Measurements from ENCODE around the gene NDUFC2.

DNA sequence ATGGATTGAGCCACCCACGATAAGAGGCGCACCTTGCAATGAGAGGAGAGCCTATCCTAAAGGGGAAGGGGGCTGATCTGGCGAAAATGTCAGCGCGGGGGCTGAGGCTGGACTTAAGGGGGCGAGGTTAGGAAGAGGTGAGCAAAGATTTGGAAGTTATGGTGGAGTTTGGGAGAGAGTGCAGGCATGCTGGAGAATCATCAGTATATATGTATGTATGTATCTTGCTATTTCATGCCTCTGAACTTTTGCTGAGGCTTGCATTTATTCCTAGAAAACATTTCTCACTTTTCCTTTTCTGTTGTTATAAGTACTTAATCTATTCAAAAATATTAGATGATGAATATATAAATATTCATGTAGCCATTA lies 33.2 kb downstream of the NDUFC2 start:
- no peak for TF ChIP-seq EP300 (IDR thresholded peaks at IDR 0.05; ENCODE audit: low read depth in 2 of 2, low read length in 2 of 2)
- TF ChIP-seq EP300 (CRISPR knock-in tag; IDR thresholded peaks at IDR 0.05; ENCODE audit: borderline replicate concordance), result no peak
- TF ChIP-seq ZNF205 (CRISPR knock-in tag; IDR thresholded peaks at IDR 0.05), result no peak
- TF ChIP-seq SALL2 (CRISPR knock-in tag; IDR thresholded peaks at IDR 0.05), result no peak
- TF ChIP-seq, protein P1, sequence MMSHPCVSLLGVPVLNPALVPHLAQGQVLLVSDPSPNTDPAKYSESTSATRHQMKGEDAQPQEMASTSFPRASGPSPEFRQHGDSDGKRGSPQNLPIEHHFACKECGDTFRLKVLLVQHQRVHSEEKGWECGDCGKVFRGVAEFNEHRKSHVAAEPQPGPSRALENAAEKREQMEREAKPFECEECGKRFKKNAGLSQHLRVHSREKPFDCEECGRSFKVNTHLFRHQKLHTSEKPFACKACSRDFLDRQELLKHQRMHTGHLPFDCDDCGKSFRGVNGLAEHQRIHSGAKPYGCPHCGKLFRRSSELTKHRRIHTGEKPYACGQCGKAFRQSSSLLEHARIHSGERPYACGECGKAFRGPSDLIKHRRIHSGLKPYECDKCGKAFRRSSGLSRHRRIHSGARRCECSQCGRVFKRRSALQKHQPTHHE (CRISPR knock-in tag; IDR thresholded peaks at IDR 0.05; ENCODE audit: borderline replicate concordance), result 0 out of 2 replicates have a peak, but pooled peaks have one; percentile 13
- TF ChIP-seq, protein P2, sequence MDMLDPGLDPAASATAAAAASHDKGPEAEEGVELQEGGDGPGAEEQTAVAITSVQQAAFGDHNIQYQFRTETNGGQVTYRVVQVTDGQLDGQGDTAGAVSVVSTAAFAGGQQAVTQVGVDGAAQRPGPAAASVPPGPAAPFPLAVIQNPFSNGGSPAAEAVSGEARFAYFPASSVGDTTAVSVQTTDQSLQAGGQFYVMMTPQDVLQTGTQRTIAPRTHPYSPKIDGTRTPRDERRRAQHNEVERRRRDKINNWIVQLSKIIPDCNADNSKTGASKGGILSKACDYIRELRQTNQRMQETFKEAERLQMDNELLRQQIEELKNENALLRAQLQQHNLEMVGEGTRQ (IDR thresholded peaks at IDR 0.05; ENCODE audit: low read depth, low read length), result no peak
- TF ChIP-seq, protein P2 (CRISPR knock-in tag; IDR thresholded peaks at IDR 0.05; ENCODE audit: borderline replicate concordance), result no peak
- TF ChIP-seq, protein P3, sequence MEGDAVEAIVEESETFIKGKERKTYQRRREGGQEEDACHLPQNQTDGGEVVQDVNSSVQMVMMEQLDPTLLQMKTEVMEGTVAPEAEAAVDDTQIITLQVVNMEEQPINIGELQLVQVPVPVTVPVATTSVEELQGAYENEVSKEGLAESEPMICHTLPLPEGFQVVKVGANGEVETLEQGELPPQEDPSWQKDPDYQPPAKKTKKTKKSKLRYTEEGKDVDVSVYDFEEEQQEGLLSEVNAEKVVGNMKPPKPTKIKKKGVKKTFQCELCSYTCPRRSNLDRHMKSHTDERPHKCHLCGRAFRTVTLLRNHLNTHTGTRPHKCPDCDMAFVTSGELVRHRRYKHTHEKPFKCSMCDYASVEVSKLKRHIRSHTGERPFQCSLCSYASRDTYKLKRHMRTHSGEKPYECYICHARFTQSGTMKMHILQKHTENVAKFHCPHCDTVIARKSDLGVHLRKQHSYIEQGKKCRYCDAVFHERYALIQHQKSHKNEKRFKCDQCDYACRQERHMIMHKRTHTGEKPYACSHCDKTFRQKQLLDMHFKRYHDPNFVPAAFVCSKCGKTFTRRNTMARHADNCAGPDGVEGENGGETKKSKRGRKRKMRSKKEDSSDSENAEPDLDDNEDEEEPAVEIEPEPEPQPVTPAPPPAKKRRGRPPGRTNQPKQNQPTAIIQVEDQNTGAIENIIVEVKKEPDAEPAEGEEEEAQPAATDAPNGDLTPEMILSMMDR (CRISPR knock-in tag; IDR thresholded peaks at IDR 0.05), result no peak
